Keratinocyte (primary cell): ENCODE measurements around the gene MAP9. TPM values are rescaled to one million over a fixed set of nuclear protein-coding genes. Genes with fewer than 3 reads are reported as not detected.

Source experiments
- DNase-seq: peaks from one replicate; pipeline ENCODE4 v3.0.0-alpha.2; 2011; ENCODE audit warnings: low read depth, missing footprints, low spot score
- FAIRE-seq: peaks from 2 replicates; lab custom pipeline; 2011; peaks lifted over from hg19 to GRCh38; lab: Jason Lieb, UNC
- H2AFZ ChIP-seq: 2 replicates; pipeline ENCODE4 v1.6.0; 2012; ENCODE audit warnings: low read length, control low read depth, inconsistent platforms; ENCODE audit not compliant: control insufficient read depth
- H3K27ac ChIP-seq: 2 replicates; pipeline ENCODE4 v1.5.1; 2011; ENCODE audit warnings: low read length; ENCODE audit not compliant: control insufficient read depth, insufficient read depth
- H3K27me3 ChIP-seq: 3 replicates; pipeline ENCODE4 v1.6.0; 2011; ENCODE audit warnings: low read length; ENCODE audit not compliant: control insufficient read depth, insufficient read depth; ENCODE audit errors: extremely low read depth
- H3K36me3 ChIP-seq, 2 experiments: 2 replicates in 1 of 2; 3 replicates in 1 of 2; pipeline ENCODE4 v1.5.1; 2011; ENCODE audit warnings: low read length in 2 of 2, mild to moderate bottlenecking in 1 of 2; ENCODE audit not compliant: control insufficient read depth in 2 of 2, insufficient read depth in 2 of 2; ENCODE audit errors: extremely low read depth in 1 of 2
- H3K4me1 ChIP-seq: 3 replicates; pipeline ENCODE4 v1.5.1; 2011; ENCODE audit warnings: low read length; ENCODE audit not compliant: control insufficient read depth, insufficient read depth; ENCODE audit errors: extremely low read depth
- H3K4me2 ChIP-seq: 3 replicates; pipeline ENCODE4 v1.6.0; 2011; ENCODE audit warnings: low read depth, low read length; ENCODE audit not compliant: control insufficient read depth, insufficient read depth; ENCODE audit errors: extremely low read depth
- H3K4me3 ChIP-seq, 3 experiments: fragments of 200-600 bp in 1 of 3; sonication (generic) in 1 of 3; 2 replicates in 2 of 3; 3 replicates in 1 of 3; pipeline ENCODE4 v1.5.1; 2011 to 2016; ENCODE audit warnings: low read length in 3 of 3, mild to moderate bottlenecking in 3 of 3, control low read depth in 2 of 3, inconsistent platforms in 1 of 3, low read depth in 1 of 3, mixed read lengths in 1 of 3, mixed run types in 1 of 3, moderate library complexity in 1 of 3; ENCODE audit not compliant: control insufficient read depth in 2 of 3, insufficient read depth in 2 of 3; ENCODE audit errors: extremely low read depth in 1 of 3
- H3K79me2 ChIP-seq: 2 replicates; pipeline ENCODE4 v1.6.0; 2012; ENCODE audit warnings: low read length; ENCODE audit not compliant: control insufficient read depth, insufficient read depth
- H3K9ac ChIP-seq: 3 replicates; pipeline ENCODE4 v1.6.0; 2011; ENCODE audit warnings: low read length; ENCODE audit not compliant: control insufficient read depth, insufficient read depth; ENCODE audit errors: extremely low read depth
- H3K9me1 ChIP-seq: 3 replicates; pipeline ENCODE4 v1.6.0; 2011; ENCODE audit warnings: low read length; ENCODE audit not compliant: control insufficient read depth, insufficient read depth; ENCODE audit errors: extremely low read depth
- H3K9me3 ChIP-seq: 2 replicates; pipeline ENCODE4 v1.5.1; 2012; ENCODE audit warnings: low read depth, low read length; ENCODE audit not compliant: control insufficient read depth
- H4K20me1 ChIP-seq: 3 replicates; pipeline ENCODE4 v1.6.0; 2011; ENCODE audit warnings: low read length; ENCODE audit not compliant: control insufficient read depth, insufficient read depth; ENCODE audit errors: extremely low read depth
- EZH2 ChIP-seq: IDR thresholded peaks from one replicate; pipeline ENCODE4 v1.6.1; 2012; ENCODE audit warnings: inconsistent platforms, mild to moderate bottlenecking, low read length, moderate library complexity
- dilution Hi-C: fragments of 300-500 bp; cut with MboI; formaldehyde crosslinking; loops from one replicate; pipeline ENCODE4 v1.7.0; 2020; ENCODE audit warnings: low sequenced_read_pairs; ENCODE audit not compliant: extremely low pct_ligation_motif_present
- polyA plus RNA-seq, 5 experiments: library from polyadenylated mRNA; depleted of rRNA in 3 of 5; stranded (reverse) in 3 of 5; stranded (forward) in 1 of 5; unstranded in 1 of 5; fragments of >200 nt; gene quantifications; 1 replicate in 1 of 5; 2 replicates in 3 of 5; 3 replicates in 1 of 5; pipeline versions ENCODE4 v1.2.1 to v1.2.3, GENCODE V29; 2011 to 2012; ENCODE audit warnings: missing spikeins in 2 of 5, low read depth in 1 of 5, low replicate concordance in 1 of 5
- TF ChIP-seq, protein P1 (sequence below), 3 experiments: IDR thresholded peaks in 1 of 3; conservative IDR thresholded peaks in 1 of 3; optimal IDR thresholded peaks in 1 of 3; 2 replicates in 2 of 3; 3 replicates in 1 of 3; pipeline versions ENCODE3 to v1.5.1; 2011; ENCODE audit warnings: low read length in 3 of 3, mild to moderate bottlenecking in 3 of 3, moderate library complexity in 2 of 3, control low read depth in 1 of 3, inconsistent platforms in 1 of 3; ENCODE audit not compliant: insufficient read depth in 2 of 3; ENCODE audit errors: extremely low read depth in 1 of 3

MAP9 gene
- polyA plus RNA-seq, 1 donor (not counting 4 experiments of a cell fraction or from before 2014, with no cell fraction given), result 7.4 TPM

- no peak overlapping the region for H3K4me3 ChIP-seq
- H3K9me3 ChIP-seq, result no peaks in the 10 kb centered on the region
- no peak overlapping the region for H3K9ac ChIP-seq
- no peaks in the 10 kb centered on the region for H3K79me2 ChIP-seq
- H3K4me1 ChIP-seq, result no peaks in the 10 kb centered on the region
- no peaks in the 10 kb centered on the region for H3K36me3 ChIP-seq
- H3K4me2 ChIP-seq, result no peak overlapping the region
- no peak overlapping the region for H3K27ac ChIP-seq
- H2AFZ ChIP-seq, result no peak overlapping the region
- H4K20me1 ChIP-seq, result no peaks in the 10 kb centered on the region
- no peak for DNase-seq
- dilution Hi-C loops, result no loop called here
- no peaks in the 10 kb centered on the region for H3K9me1 ChIP-seq
- no peak for FAIRE-seq
- TF ChIP-seq EZH2, result no peak
- TF ChIP-seq, protein P1, sequence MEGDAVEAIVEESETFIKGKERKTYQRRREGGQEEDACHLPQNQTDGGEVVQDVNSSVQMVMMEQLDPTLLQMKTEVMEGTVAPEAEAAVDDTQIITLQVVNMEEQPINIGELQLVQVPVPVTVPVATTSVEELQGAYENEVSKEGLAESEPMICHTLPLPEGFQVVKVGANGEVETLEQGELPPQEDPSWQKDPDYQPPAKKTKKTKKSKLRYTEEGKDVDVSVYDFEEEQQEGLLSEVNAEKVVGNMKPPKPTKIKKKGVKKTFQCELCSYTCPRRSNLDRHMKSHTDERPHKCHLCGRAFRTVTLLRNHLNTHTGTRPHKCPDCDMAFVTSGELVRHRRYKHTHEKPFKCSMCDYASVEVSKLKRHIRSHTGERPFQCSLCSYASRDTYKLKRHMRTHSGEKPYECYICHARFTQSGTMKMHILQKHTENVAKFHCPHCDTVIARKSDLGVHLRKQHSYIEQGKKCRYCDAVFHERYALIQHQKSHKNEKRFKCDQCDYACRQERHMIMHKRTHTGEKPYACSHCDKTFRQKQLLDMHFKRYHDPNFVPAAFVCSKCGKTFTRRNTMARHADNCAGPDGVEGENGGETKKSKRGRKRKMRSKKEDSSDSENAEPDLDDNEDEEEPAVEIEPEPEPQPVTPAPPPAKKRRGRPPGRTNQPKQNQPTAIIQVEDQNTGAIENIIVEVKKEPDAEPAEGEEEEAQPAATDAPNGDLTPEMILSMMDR (optimal IDR thresholded peaks at IDR 0.05 in 1 of 3, IDR thresholded peaks at IDR 0.05 in 1 of 3, conservative IDR thresholded peaks at IDR 0.05 in 1 of 3; ENCODE audit: extremely low read depth in 1 of 3, insufficient read depth in 2 of 3, low read length in 3 of 3), result no peak
- H3K27me3 ChIP-seq, result no peaks in the 10 kb centered on the region
Measured at GRCh38 chr4:155415662-155416061, 38.9 kb upstream of the MAP9 start.

DNA sequence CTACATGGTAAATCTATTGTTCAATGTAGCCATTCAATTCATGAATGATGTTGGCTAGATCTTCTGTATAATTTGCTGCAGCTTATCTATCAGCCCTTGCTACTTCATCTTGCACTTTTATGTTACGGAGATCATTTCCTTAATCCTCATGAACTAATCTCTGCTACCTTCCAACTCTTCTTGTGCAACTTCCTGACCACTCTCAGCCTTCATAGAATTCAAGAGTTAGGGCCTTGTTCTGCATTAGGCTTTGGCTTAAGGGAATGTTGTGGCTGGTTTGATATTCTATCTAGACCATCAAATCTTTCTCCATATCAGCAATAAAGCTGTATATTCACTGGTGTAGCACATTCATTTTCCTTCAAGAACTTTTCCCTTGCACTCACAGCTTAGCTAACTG, 36.7 kb upstream of the MAP9 start:
- no peaks in the 10 kb centered on the region for H3K27me3 ChIP-seq
- dilution Hi-C loops, result no loop called here

More for the DNA sequence above, 36.7 kb upstream of the MAP9 start:
- H3K4me1 ChIP-seq, result no peaks in the 10 kb centered on the region
- no peak for TF ChIP-seq EZH2
- TF ChIP-seq, protein P1 (optimal IDR thresholded peaks at IDR 0.05 in 1 of 3, IDR thresholded peaks at IDR 0.05 in 1 of 3, conservative IDR thresholded peaks at IDR 0.05 in 1 of 3; ENCODE audit: extremely low read depth in 1 of 3, insufficient read depth in 2 of 3, low read length in 3 of 3), result no peak
- no peaks in the 10 kb centered on the region for H3K9me3 ChIP-seq
- H2AFZ ChIP-seq, result no peak overlapping the region
- H3K9me1 ChIP-seq, result no peaks in the 10 kb centered on the region
- H4K20me1 ChIP-seq, result no peaks in the 10 kb centered on the region
- DNase-seq, result no peak
- no peak overlapping the region for H3K4me2 ChIP-seq
- H3K79me2 ChIP-seq, result no peaks in the 10 kb centered on the region
- FAIRE-seq, result no peak
- no peaks in the 10 kb centered on the region for H3K36me3 ChIP-seq
- H3K9ac ChIP-seq, result no peak overlapping the region
- no peak overlapping the region for H3K4me3 ChIP-seq
- H3K27ac ChIP-seq, result no peak overlapping the region
